Epithelial cell of esophagus (primary cell): ENCODE data around the gene CUBN.

Experiments used
- DNase-seq: peaks from one replicate; pipeline ENCODE4 v3.0.0; 2010; ENCODE audit warnings: low read depth
- H3K4me3 ChIP-seq: 2 replicates; pipeline ENCODE4 v1.5.1; 2011; ENCODE audit warnings: mild to moderate bottlenecking, low read length, control low read depth
- TF ChIP-seq, protein P1 (sequence below): IDR thresholded peaks from 2 replicates; pipeline ENCODE4 v1.5.1; 2011; ENCODE audit warnings: low read depth, mild to moderate bottlenecking, low read length, control low read depth, inconsistent platforms; ENCODE audit not compliant: insufficient read depth; ENCODE audit errors: missing control alignments

The CUBN gene

DNA sequence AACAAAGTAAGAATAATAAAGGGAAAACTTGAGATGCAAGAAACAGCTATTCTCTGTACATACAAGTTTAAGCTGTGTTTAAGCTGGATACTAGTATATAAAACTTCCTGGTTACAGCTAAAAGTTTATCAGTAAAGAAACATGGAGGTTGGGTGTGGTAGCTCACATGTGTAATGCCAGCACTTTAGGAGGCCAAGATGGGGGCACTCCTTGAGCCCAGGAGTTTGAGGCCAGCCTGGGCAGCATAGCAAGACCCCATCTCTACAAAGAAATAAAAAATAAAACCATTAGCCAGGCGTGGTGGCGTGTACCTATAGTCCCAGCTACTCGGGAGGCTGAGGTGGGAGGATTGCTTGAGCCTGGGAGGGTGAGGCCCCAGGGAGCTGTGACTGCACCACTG is 315.6 kb downstream of the CUBN start:
- TF ChIP-seq, protein P1, sequence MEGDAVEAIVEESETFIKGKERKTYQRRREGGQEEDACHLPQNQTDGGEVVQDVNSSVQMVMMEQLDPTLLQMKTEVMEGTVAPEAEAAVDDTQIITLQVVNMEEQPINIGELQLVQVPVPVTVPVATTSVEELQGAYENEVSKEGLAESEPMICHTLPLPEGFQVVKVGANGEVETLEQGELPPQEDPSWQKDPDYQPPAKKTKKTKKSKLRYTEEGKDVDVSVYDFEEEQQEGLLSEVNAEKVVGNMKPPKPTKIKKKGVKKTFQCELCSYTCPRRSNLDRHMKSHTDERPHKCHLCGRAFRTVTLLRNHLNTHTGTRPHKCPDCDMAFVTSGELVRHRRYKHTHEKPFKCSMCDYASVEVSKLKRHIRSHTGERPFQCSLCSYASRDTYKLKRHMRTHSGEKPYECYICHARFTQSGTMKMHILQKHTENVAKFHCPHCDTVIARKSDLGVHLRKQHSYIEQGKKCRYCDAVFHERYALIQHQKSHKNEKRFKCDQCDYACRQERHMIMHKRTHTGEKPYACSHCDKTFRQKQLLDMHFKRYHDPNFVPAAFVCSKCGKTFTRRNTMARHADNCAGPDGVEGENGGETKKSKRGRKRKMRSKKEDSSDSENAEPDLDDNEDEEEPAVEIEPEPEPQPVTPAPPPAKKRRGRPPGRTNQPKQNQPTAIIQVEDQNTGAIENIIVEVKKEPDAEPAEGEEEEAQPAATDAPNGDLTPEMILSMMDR, result no peak
- H3K4me3 ChIP-seq, result no peak overlapping the region
- no peak for DNase-seq

DNA sequence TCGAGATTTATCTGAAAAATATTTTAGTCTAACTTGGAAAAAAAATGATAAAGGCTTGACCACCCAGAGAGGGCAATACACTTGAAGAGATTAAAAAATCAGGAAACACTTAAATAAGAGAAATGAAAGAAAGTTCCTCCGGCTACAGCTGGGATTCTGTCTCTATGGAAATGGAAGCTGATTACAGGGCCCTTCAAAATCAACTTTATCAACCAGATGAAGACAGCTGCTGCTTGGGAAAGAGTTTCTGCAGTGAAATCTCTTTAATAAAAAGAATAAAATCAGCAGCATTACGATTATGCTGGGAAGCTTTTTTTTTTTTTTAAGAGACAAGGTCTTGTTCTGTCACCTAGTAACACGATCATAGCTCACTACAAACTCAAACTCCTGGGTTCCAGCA is 316.9 kb downstream of the CUBN start:
- DNase-seq, result no peak
- TF ChIP-seq, protein P1, result no peak
- no peak overlapping the region for H3K4me3 ChIP-seq

DNA sequence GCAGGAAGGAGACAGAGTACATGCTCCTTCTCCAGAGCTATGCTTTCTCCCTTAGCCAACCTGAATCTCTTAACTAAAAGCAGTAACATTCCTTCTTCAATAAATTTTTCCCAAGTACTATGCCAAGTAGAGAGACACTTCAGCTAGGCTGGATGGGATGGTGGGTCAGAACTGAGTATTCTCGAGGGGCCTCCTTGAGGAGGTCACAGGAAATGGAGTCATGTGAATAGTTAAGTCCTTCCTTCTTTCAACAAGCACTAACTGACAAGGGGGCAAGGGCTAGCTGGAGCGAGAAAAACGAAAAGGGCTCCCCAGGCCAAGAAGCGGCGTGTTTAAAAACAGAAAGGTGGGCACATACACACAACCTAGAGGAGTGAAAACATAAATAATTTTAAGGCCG is 317.8 kb downstream of the CUBN start:
- H3K4me3 ChIP-seq, result no peak overlapping the region
- no peak for DNase-seq
- TF ChIP-seq, protein P1, result no peak

DNA sequence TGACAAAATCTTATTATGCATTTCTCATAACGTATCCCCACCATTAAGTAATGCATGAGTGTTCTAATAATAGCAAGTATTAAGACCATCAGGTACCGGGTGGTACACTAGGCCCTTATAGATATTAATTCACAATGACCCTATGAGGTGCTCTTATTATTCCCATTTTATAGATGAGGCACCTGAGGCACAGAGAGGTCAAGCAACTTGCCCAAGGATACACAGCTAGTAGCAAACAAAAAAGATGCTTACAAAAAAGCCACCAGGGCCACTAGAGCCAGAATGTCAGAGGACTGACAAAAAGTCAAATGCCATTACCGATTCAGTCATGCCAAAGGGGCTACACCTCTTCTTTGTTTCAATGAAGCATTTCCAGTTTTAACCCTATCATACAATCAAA is 318.3 kb downstream of the CUBN start:
- H3K4me3 ChIP-seq, result no peak overlapping the region
- DNase-seq, result no peak
- TF ChIP-seq, protein P1, result no peak

DNA sequence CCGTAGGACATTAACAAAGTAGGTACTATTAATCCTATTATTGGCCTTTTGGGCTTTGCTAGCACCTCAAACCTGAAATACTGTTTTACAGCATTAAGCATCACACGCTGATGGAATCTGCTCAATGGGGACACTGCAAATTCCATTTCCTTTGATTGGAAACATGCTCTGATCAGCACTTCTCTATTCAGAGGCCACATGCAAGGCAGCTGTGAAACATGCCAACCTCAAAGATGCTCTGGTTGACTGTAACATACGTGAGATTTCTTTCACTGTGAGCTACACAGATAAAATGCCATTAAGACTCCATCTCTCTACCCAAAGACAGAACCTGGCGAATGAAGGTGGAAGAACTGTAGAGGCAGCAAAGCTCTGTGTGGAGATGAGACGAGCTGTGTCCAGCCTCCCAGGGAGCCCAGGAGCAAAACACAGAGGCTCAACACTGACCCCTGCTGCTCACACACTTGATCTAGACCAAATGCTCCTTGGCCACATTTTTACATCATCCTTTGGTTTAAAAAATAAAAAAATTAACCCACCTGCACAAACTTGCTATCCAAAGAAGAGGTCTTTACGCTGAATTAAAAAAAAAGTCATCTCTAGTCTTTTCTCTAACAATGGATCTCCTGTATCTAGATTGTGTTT is 320.4 kb downstream of the CUBN start:
- DNase-seq, result peak; percentile 49
- TF ChIP-seq, protein P1, result peak; percentile 49
- no peak overlapping the region for H3K4me3 ChIP-seq

DNA sequence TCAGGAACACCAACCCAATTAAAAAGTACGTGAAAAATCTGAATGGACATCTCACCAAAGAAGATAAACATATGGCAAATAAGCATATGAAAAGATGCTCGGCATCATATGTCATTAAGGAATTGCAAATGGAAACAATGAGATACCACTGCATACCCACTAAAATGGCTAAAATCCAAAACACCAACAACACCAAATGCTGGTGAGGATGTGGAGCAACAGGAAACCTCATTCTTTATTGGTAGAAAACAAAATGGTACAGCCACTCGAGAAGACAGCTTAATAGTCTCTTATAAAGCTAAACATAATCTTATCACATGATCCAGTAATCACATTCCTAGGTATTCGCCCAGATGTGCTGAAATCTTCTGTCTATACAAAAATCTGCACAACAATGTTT is 325.5 kb downstream of the CUBN start:
- TF ChIP-seq, protein P1, result no peak
- no peak for DNase-seq
- H3K4me3 ChIP-seq, result no peak overlapping the region

DNA sequence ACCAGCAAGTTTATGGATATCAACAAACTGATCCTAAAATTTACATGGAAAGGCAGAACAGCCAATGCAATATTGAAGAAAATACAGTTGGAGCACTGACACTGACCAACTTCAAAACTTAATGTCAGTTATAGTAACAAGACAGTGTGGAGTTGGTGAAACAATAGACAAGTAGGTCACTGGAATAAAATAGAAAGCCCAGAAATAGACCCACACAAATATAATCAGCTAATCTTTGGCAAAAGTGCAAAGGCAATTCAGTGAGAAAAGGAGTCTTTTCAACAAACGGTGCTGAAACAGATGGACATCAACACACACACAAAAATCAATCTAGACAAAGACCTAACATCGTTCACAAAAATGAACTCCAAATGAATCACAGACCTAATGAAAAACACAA is 326.1 kb downstream of the CUBN start:
- H3K4me3 ChIP-seq, result no peak overlapping the region
- TF ChIP-seq, protein P1, result no peak
- DNase-seq, result no peak
